C4-2B (cell line): Measurements from ENCODE around the gene HEATR5A.

Experiments
- CTCF ChIP-seq: fragments of 450-650 bp; conservative IDR thresholded peaks from 2 replicates; pipeline ENCODE4 v1.5.1; 2017; ENCODE audit warnings: mild to moderate bottlenecking
- ZFX ChIP-seq: fragments of 450-650 bp; IDR thresholded peaks from 2 replicates; pipeline ENCODE4 v1.6.1; 2017

DNA sequence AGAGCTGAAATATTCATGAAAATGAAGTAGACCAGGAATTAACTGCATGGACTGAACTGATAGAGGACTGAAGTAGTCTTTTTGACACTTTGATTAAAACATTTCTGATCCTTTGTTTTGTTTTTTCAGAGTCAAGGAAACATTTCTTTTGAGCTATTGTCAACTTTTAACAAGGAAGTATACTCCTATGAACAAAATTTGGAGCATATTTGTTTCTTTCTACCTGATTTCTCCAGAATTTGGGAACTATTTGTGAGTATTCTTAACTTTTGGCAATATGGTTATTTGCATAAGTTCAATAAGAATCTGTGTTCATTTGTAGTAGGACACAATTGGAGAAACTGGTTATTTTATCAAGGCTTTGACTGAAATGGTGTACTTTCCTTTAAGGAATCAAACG, 141.5 kb downstream of the HEATR5A start:
- TF ChIP-seq CTCF (no peak), ZFX (no peak)
